ENCODE data around the gene BFAR.
A peak's percentile ranks its signal among the peaks of the same experiment; 100 is the strongest.
"Not testable (repeated sequence)": the region's sequence is repeated elsewhere in the genome, so short reads cannot be mapped to it uniquely, and the experiment has no call there.

Gene BFAR, protein sequence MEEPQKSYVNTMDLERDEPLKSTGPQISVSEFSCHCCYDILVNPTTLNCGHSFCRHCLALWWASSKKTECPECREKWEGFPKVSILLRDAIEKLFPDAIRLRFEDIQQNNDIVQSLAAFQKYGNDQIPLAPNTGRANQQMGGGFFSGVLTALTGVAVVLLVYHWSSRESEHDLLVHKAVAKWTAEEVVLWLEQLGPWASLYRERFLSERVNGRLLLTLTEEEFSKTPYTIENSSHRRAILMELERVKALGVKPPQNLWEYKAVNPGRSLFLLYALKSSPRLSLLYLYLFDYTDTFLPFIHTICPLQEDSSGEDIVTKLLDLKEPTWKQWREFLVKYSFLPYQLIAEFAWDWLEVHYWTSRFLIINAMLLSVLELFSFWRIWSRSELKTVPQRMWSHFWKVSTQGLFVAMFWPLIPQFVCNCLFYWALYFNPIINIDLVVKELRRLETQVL

DNA sequence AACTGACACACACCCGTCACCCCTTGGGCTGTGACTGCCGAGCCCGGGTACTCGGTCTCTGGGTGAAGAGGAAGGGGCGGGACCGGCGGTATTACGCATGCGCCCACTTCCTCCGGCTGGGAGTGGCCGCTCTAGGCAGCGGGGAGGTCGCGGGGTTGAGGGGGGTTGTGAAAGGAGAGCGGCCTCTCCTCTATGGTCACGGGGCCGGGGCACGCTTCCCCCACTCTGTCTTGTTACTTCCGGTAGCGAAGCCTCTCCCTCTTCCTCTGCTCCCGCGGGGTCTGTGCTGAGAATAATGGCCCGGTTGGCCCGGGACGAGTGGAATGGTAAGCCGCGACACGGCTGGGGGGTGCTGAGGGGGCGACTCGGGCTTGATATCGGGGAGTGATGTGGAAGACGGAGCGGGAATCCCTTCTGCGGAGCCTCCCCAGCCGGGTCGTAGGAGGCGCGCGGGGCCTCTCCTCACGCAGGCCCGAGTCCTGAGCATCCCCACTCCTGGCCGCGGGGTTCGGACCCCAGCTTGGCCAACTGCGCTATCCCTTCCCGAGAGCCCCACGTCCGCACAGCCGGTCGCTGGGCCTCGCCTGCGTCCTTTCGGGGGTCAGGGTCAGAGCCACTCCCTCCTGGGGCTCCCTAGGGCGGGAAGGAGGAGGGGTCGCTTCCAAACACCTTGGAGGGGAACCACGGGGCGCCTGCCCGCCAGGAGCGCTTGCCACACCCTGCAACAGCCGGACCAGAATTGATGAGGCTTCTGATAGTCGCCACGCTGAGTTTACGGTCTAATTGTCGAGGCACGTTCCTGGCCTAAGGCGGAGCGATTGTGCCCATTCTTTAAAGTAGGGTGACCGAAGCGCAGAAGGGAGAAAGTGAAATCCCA, at the start of gene BFAR:
BFAR (plus strand) TSS at position 259 of the 877 bp plus-strand sequence. CDS start 11,396 bp downstream, outside the sequence.
- DNase-seq (ENCODE audit: low read depth), result peak; percentile 99

DNA sequence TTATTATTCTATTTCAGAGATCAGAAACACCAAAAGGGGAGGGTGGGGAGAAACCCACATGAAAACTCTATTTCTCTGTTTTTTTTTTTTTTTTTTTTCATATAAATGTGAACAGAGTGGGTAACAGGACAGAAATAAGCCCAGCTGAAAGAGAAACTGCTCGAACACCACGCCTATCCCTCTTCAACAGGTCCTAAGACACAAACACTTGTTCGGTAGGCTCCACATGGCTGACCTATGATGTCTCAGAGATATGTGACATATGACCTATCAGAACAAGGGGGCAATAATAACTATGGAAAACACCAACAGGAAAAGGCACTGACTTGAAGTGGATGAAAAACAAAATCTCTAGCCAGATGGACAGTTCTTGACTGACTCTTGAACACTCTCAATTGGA, 47.5 kb upstream of the BFAR start:
- no peak for DNase-seq (ENCODE audit: low read depth)

DNA sequence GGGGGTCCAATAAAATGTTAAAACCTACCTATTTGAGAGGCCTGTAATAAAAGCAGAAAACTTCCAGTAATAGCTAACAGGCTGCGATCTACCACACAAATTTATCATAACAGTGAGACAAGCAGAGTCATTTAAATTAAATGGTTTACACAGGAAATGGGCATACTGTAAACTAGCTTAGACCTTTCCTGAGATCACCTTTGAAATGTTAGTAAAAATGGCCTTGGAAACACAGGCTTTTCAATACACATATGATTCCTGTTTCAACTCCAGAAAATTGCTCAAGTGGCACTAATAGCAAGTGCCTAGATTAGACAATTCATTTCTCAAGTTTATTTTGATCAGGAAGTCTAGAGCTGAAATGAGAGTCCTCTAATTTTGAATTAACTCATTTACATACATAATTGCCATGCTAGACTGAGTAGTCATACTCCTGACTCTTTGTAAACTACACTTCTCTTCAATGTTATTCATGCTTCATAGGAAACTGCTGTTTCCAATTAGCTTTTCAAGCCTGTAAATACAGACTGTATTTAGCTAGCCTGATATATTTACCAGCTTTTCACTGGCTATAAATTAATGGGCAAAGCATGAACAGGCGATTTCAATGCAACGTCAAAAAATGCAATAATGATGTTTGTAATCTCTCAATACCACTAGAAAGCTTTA, 46.0 kb upstream of the BFAR start:
- DNase-seq (ENCODE audit: low read depth), result no peak

DNA sequence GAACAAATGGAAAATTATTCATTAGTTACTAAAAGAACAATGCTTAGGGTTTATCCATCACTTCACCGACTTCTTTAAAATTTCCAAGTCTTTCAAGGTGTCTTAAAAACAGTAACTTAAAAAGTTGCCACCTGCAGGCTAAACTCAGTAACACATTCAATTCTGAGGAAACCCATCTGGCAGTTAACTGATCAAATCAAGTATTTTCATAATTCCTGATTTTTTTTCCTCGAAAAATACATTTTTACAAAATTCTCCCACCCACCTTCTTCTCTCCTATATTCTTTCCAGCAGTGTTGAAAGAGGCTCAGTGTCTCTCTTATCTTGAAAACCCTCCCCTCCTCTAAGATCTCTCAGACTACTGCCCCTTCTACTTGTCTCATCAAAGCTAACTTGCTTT, 32.6 kb upstream of the BFAR start:
- DNase-seq (ENCODE audit: low read depth), result no peak

DNA sequence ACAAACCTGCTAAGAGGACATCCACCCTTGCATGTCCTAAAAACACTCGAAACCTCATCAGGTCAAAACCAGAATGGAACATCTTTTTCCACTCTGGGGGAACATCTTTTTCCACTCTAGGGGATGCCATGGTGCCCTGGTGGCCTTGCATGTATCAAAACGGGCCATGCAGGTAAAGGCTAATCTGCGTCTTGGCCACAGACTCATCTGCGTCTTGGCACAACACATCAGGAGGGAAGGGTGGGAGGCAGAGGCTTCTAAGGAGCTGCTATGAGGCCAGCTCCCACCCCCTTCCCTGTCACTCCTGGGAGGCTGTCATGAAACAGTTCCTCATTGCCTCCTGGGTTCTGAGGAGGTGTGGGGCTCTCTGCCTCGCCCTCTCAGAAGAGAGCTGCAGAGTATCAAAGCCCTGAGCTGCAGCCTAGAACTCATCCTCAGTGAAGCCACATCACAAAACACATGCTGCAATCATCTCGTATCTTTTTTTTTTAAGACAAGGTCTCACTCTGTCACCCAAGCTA, 30.2 kb upstream of the BFAR start:
- DNase-seq (ENCODE audit: low read depth), result no peak

DNA sequence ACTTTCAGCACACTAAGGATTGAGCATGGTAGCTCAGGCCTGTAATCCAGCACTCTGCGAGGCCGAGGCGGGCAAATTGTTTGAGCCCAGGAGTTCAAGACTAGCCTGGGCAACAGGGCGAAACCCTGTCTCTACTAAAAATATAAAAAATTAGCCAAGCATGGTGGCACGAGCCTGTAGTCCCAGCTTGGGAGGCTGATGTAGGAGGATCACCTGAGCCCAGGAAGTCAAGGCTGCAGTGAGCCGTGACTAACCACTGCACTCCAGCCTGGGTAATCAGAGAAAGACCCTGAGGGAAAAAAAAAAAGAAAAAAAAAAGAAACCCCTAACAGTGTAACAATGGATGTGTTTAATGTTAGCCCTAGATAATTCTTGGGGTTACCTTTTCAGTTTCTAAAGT, 26.6 kb upstream of the BFAR start:
- no peak for DNase-seq (ENCODE audit: low read depth)

DNA sequence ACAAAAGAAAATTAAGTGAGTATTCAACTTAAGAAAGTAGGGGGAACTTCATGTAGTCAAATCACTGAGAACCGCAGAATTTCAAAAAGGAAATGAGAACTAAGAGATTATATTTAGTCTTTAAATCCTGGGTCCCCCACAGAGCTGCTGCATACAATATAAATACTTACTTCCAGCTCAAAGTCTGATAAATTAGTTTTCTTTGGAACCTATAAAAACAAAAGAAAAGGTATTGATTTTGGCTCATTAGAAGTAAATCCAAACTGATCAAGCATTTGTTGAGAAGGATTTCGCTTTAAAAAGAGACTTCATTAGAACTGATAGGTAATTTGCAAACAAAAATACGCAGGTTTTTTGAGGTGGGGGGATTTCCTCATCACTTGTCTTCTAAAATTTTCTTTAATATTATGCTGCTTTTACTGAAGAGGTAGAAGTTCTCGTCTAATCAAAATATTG, 24.6 kb upstream of the BFAR start:
- no peak for DNase-seq (ENCODE audit: low read depth)

DNA sequence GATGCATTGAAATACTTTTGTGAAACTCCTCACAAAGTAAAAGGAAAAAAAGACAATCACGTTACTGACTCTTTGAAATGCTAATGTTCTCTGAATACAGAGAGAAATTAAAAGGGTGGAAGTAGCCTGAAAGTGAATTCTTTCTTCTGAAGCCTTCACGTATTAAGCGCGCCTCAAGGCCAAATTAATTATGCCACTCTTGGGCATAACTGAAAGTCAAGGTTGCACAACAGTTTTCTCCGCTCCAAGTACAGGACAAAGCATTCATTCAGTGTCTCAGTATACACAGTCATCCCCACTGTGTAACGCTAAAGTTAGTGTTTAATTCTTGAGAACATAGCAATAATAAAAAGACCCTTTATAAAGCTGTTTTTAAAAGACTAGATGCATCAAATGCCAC, 24.1 kb upstream of the BFAR start:
- no peak for DNase-seq (ENCODE audit: low read depth)

DNA sequence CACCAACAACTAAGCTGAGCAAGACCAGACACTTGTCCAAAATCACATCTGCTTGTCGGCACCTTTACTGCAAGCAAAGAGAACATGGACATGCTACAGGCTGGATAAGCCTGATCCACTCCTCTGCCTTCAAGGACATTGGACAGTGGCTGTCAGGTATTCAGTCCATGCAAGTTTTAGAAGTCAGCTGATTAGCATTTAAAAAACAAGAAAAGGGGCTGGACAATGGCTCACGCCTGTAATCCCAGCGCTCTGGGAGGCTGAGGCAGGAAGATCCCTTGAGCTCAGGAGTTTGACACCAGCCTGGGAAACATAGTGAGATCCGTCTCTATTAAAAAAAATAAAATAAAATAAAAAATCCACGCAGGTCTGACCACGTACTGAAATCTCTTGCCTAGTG, 23.0 kb upstream of the BFAR start:
- DNase-seq (ENCODE audit: low read depth), result no peak

DNA sequence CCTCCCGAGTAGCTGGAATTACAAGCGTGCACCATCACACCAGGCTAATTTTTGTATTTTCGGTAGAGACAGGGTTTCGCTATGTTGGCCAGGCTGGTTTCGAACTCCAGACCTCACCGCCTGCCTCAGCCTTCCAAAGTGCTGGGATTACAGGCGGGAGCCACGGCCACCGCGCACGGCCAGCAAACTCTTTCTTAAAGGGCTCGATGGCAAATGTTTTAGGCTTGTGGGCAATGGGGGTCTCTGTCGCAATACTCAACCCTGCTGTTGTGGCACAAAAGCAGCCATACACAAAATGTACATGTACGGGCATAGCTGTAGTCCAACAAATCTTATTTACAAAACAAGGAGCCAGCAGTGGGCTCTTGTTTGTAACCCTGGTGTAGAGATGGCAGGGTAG, 21.1 kb upstream of the BFAR start:
- no peak for DNase-seq (ENCODE audit: low read depth)

DNA sequence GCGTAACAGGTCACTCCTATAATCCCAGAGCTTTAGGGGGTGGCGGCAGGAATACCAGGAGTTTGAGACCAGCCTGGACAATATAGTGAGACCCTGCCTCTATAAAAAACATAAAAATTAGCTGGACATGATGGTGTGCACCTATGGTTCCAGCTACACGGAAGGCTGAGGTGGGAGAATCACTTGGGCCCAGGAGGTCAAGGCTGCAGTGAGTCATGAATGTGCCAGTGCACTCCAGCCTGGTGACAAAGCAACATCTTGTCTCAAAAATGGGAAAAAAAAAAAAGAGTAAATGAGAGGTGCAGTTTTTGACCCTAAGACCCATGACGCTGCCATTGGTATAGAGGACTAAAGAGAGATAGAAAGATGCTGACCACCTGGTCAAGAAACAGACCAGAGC, 18.8 kb upstream of the BFAR start:
- DNase-seq (ENCODE audit: low read depth), result no peak

DNA sequence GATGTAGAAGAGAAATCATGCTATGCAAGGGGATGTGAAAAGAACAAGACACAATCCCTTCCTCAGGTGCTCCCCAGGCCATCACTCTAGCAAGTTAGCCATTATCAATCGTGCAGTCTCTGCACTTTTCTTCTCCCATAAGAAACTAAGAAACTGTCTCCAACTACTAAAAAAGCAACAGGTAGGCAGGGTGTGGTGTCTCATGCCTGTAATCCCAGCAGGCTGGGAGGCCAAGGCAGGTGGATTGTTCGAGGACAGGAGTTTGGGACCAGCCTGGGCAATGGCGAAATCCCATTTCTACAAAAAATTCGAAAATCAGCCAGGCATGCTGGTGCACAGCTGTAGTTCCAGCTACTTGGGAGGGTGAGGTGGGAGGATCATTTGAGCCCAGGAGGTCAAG, 16.5 kb upstream of the BFAR start:
- DNase-seq (ENCODE audit: low read depth), result no peak

DNA sequence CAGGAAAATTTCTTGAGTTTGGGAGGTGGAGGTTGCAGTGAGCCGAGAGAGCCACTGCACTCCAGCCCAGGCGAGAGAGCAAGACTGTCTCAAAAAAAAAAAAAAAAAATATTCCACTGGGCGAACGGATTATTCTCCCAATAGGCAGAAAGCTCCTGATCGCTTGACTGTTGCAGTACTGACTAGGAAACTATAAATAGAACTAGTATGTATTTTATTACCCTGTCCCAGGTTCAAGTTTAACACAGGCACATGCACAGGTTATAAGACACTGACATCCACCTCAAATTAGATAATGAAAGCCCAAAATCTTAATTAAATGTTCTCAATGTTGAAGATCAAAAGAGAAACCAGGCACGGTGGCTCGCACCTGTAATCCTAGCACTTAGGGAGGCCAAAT, 14.2 kb upstream of the BFAR start:
- DNase-seq (ENCODE audit: low read depth), result no peak

DNA sequence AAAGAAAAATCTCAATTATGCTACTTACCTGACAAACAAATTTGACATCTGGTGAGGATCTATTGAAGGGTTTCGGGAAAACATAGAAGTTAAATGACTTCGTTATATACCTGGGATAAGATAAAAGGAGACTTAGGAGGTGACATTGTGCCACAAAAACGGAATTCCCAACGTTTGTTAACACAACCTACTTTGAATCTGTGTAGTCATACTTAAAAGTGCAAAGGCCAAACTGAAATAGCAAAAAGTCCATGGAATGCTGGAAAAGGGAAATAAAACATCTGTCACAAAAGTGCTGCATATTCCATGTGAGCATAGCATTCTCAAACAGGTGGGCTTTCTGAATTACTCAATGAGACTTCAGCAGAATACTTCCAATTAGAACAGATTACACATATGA, 5.7 kb upstream of the BFAR start:
- no peak for DNase-seq (ENCODE audit: low read depth)

DNA sequence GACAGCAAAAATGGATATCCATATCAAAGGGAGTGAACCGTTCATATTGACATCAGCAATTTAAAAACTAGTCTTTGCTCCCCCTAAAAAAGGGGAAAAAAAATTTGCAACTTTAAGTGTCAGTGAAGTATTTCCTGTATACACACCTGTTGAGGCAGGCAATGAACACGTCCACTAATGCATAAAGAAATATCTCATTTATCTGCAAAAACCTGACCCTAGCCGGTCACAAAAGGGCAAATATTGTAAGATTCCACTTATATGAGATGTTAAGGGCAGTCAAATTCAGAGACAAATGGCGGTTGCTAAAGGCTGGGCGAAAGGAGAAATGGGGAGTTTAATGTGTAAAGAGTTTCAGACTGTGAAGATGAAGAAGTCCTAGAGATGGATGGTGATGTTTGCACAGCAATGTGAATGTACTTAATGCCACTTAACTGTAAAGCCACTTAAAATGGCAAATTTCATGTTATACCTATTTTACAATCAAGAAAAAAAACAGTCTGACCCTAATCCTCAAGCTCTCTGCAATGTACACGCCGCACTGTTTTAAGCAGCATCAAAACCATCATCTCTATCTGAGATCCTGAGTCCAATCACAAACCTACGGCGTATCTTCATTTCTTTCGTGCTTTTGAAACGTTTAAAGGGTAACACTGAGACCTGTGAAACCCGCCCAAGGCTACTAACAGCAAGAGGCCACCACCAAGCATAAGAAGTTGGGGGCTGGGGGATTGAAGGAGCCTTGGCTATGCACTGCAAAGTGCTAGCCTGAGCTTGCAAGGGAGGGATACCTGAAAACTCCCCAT, 3.7 kb upstream of the BFAR start:
- no peak for DNase-seq (ENCODE audit: low read depth)

DNA sequence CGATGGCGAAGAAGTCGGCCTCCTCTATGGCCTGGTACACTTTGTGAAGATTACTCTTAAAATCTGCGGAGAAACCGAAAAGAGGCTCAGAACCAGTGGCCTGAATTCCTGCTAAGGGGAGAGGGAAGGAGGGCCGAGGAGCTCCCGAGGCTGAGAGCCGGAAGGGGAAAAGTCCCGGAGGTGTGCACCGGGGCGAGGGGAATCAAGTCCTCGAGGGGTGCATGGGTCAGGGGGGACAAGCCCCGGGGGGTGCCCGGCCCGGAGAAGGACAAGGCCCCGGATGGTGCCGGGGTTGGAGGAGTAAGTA, 3.2 kb upstream of the BFAR start:
- no peak for DNase-seq (ENCODE audit: low read depth)

DNA sequence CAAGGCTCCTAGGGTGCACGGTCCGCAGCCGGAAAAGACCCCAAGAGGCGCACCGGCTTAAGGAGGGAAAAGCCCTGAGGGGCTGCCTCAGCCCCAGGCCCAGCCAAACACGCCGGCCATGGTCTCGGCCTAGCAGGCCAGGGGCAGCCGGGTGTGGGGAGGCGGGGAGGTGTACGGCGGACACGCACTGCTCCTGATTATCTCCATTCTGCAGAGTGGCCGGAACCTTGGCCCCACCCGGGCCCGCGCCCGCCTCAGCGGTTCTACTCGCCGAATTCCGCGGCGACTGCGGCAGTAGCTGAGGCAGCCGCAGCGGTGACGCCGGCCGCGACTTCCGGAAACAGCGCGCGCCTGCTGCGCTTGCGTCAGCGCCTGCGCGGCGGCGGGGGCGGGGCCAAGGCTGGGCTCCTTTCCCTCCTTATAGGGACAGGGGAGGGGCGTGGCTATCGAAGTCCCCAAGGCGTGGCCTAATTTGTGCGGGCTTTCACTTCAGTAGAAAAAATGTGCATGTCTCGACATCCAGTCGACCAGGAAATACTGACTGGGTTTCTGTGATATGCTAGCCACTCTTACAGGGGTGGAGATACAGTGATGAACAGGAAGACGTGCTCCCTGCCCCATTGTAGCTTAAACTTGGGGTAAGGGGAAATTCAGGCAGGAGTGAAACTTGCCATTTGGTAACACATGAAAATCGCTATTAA, 2.7 kb upstream of the BFAR start, which contains the start of gene PARN:
PARN (minus strand) TSS at position 342 of the 701 bp plus-strand sequence; CDS start at position 207, 135 bp downstream.
- peak; percentile 98 for DNase-seq (ENCODE audit: low read depth)

DNA sequence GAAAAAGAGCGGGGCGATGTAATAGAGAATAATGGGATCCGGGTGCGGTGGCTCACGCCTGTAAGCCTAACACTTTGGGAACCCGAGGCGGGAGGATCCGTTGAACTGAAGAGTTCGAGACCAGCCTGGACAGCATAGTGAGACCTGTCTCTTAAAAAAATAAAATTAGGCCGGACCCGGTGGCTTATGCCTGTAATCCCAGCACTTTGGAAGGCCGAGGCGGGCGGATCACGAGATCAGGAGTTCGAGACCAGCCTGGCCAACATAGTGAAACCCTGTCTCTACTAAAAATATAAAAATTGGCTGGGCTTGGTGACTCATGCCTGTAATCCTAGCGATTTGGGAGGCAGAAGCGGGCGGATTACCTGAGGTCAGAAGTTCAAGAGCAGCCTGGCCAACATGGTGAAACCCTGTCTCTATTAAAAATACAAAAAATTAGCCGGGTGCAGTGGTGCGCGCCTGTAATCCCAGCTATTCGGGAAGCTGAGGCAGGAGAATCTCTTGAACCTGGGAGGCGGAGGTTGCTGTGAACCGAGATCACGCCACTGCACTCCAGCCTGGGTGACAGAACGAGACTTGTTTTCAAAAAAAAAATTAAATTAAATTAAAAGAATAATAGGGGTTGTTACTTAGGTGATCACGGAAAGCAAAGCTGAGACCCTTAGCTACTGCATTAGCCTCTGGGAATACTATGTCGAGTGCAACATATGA, 2.0 kb upstream of the BFAR start:
- DNase-seq (ENCODE audit: low read depth), result not testable (repeated sequence)

DNA sequence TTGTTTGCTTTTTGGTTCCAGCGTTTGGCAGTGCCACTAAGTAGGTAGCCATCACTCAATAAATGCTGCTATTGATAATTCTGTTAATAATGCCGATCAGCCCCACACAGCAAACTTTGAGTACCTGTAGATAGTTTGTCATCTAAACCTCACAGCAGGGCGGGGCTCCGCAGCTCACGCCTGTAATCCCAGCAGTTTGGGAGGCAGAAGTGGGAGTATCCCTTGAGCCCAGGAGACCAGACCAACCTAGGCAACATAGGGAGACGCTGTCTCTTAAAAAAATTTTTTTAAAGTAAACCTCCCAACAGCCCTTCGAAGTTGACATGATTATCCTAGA, 1.6 kb downstream of the BFAR start:
- DNase-seq (ENCODE audit: low read depth), result no peak

DNA sequence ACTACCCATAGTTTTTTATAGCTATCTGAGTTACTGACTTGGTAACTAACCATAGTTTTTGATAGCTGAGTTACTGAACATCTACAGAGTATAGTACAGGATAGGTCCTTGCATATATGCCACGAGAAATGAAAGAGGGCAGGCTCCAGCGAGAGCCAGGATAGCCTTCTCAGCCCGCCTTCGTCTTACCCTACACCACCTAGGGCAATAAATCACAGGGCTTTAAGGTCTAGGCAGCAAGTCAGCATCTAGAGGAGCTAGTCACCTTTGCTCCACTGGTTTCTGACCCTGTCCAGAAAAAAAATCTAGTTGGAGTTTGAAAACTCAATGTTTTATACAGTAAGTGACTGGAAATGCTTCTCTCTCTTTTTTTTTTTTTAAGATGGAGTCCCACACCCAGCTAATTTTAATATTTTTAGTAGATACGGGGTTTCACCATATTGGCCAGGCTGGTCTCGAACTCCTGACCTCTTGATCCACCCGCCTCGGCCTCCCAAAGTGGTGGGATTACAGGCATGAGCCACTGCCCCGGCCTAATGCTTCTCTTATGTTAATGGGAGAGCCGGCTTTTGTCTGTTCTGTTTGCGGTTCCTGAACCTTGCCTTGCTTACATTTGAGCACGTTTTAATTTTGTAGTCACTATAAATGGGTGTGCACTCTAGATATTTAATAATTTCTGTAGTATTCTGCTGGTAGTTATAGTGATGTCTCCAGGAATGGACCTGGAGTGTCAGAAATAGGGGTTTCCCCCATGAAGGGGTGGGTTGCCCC, 2.8 kb downstream of the BFAR start:
- no peak for DNase-seq (ENCODE audit: low read depth)
